HG02885 (cell line): ENCODE results near the gene RBM33.
"Not testable (repeated sequence)": the region's sequence is repeated elsewhere in the genome, so short reads cannot be mapped to it uniquely, and the experiment has no call there.

Experiments
- ATAC-seq: cut with Tn5 transposase; IDR thresholded peaks from one replicate; pipeline ENCODE4 v1.9.1; 2021; ENCODE audit warnings: mild to moderate bottlenecking; ENCODE audit not compliant: unreplicated experiment, poor library complexity

Gene RBM33, protein sequence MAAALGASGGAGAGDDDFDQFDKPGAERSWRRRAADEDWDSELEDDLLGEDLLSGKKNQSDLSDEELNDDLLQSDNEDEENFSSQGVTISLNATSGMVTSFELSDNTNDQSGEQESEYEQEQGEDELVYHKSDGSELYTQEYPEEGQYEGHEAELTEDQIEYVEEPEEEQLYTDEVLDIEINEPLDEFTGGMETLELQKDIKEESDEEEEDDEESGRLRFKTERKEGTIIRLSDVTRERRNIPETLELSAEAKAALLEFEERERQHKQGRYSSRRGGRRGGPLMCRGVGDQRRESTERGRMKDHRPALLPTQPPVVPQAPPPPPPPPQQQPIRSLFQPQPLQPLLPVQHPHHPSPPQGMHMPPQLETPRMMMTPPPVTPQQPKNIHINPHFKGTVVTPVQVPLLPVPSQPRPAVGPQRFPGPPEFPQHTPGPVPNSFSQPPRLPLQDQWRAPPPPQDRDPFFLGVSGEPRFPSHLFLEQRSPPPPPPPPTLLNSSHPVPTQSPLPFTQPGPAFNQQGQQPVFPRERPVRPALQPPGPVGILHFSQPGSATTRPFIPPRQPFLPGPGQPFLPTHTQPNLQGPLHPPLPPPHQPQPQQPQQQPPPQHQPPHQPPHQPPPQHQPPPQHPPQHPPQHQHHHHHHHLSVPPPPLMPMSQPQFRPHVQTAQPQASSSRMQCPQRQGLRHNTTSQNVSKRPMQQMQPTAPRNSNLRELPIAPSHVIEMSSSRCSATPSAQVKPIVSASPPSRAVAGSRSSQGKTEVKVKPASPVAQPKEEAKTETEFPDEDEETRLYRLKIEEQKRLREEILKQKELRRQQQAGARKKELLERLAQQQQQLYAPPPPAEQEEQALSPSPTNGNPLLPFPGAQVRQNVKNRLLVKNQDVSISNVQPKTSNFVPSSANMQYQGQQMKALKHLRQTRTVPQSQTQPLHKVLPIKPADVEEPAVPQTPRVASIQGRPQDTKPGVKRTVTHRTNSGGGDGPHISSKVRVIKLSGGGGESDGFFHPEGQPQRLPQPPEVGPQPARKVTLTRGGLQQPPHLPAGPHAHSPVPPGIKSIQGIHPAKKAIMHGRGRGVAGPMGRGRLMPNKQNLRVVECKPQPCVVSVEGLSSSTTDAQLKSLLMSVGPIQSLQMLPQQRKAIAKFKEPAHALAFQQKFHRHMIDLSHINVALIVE

DNA sequence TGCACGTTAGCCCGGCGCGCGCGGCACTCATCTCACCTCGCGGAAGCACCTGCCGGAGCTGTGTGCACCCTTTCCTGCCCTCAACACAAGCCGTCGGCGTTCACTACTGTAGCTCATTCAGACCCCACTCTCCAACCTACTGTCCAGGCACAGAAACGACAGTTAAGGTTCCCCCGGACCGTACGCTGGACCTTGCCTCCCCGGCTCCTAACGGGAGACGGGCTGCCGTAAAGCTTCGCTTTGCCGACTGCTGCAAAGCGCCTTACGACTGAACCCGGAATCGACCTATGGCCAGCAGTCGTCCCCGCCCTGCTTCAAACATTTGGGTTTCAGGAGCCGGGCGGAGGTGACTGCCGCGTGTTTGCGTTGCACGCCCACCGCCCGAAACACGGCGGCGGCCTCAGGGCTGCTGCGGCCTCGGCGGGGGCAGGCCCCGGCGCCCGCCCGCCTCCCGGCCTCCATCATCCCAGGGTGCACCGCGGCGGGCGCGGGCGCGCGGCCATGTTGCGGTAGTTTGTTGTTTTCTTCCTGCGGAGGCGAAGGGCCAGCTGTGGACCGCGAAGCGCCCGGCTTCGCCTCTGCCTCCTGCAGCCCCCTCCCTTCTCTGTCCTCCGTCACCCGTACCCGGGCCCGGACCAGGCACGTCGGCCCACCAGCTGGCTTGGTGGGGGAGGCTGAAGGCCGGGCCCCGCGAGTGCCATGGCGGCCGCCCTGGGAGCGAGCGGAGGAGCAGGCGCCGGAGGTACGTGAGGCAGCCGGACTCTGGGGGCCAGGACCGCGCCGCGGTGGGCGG is at the start of gene RBM33:
Gene RBM33, plus strand, starts transcription at position 484 of the 793 bp plus-strand sequence. Its CDS starts 216 bp downstream, at position 700.
- ATAC-seq: peak; percentile 83

DNA sequence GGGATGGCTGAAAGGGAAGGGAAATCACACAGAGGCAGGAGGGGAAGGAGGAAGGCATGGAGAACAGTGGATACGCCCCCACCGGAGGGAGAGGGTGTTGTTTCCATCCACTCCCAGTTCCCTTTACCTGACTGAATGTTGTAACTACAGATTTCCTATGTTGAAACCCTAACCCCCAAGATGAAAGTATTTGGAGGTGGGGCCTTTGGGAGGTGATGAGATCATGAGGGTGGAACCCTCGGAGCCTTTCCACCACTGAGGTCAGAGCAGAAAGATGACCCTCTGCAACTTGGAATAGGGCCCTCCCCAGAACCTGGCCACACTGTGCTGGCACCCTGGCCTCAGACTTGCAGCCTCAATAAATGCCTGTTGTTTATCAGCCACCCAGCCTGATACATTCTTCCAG is 49.5 kb upstream of the RBM33 start:
- no peak for ATAC-seq

DNA sequence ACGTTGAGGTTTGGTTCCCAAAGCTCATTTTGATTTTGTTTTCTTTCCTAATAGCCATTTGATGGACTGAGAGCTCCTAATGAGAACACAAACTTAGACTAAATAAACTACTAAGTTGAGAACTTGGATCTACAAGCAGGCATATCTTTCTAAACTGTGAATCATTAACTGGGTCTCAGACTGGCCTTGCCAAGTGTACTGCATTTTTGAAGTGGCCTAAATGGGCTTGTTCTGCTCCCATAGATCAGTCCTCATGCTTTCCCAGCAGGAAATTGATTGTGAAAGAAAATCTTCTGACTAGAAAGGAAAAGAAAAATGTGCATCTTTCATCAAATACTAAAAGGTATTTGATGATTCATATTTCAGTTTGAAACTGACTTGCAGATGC is 46.7 kb upstream of the RBM33 start:
- no peak for ATAC-seq

DNA sequence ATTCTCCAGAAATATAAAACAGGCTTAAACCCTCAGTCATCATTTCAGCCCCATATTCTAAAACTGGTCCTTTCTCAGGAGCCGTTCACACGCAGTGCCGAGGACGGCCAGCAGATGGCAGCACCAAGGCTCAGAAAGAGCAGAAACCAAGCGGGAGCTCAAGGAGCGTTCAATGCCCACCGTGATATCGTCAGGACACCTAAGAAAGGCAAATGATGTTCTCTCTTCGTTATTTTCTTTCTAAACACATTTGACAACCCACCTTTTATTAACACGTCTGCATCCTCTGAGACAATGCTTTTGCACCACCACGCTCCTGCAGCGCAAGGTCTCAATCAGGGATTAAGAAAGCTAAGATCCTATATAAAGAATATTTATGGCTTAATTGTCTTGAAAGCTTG is 45.7 kb upstream of the RBM33 start:
- peak; percentile 74 for ATAC-seq

DNA sequence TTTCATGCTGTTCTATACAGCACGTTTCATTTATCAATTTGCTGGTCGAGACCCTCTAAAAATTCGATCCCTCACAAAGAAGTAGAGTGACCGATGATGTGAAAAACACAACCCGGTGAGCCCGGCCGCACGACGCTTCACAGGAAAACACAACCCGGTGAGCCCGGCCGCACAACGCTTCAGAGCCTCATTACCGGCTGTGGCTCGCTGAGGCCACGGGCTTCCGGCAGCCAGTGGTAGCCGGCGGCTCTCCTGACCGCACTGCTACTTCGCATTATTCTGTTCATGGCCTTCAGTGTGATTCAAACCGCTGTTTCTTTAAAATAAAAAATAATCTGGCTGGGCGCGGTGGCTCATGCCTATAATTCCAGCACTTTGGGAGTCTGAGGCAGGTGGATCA is 42.3 kb upstream of the RBM33 start:
- ATAC-seq: no peak

DNA sequence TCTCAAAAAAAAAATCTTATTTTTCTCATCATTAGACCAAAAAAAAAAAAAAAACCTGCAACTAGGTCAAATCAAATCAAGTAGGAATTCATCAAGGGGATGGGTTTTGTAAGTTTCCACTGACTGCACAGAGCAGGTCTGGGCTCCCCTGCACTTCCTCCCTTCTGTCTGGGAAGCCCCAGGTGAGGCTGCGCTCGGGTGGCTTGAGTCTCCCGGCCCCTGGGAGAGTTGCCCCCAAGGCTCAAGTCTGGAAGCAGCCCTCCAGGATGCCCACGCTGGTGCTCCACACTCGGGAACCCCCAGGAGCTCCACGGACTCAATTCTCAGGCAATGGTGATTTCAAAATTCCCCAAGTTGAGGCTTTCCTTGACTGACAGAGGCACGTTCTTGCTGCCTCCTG is 41.7 kb upstream of the RBM33 start:
- ATAC-seq: no peak

DNA sequence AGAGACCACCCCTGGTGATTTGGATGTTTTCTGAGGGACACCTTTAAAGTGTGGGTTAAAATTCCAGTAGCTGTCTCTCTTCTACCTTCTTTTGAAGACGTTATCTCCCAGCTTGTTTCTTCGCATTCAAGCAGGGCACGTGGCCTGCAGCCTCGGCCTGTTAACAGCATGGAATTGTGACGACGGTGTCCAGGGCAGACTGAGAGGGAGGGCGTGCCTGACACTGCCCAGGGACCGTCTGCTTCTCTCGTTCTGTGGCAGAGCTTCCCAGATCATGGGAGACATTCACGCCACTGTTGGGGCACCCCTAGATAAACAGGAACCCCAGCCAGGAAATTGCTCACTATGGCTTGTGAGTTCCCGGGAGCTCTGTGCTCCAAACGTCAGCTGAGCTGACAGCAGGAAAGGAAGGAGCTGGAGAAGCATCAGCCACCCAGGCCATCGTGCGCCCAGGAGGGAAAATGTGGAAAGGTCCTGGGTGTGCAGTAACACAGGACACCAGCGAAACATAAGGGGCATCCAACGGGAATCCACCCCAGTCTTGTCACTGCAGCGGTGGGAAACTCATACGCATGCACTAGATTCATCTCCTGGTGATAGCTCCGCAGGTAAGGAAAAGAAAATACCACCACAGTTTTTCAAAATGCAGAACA is 41.1 kb upstream of the RBM33 start:
- no peak for ATAC-seq

DNA sequence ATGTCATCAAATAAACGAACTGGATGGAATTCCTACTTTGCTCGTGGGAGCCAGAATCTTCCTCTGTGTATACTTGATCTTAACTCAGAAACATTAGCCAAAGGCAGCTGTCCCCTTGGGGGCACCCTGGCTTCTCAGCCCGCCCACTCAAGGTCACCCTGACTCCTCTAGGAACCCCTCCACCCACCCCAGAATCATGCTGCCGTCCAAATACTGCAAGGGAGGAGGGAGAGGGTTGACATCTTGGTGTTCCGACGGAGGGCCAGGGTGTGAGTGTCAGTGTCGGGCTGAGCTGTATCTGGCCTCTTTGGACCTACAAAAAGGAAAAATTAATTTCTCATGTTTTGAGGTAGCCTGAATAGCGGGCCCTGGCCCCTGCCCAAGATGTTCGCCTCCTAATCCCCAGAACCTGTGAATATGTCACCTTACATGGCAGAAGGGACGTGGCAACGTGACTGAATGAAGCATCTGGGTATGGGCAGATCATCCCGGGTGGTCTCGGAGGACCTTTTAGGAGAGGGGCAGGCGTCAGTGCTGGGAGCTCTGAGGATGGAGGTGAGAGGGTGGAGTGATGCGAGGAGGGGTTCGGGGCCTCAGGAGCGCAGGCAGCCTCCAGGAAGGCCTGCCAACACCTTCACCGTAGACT is 40.5 kb upstream of the RBM33 start:
- no peak for ATAC-seq

DNA sequence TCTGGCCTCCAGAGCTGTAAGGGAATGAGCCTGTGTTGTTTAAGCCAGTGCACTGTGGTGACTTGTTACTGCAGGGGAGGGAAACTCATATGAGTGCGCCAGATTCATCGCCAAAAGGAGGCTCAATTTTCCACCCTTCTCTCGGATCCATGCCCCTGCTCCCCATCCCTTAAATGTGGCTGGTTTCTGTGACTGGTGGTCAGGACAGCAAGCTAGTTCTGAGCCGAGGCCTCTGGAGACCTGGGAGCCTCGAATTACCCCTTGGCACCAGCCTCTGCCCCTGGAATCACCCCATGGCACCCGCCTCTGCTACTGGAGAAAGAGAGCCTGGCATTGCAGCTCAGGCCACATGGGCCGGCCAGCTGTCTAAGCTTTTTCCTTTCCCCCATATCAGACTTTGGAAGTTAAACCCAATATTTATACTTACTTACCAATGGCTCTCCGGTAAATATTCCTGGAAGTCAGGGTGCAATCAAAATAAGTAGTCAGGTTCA is 39.9 kb upstream of the RBM33 start:
- no peak for ATAC-seq

DNA sequence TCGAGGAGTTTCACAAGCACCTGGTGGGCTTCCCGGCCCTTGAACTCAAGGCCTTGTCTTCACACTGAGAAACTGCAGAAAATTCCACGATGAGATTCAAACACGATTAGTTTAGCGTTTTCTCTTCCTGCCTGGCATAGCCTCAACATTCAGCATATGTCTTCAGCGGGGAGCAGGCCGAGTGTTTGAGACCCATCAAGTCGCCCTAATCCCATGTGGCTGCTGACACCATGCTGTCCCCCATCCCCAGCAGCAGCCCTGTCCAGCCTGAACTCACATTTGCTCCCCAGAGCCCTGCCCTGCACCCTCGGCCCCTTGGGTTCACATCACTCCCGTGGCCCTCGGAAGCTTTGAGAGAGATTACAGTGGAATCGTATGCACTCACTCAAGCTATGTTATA is 35.3 kb upstream of the RBM33 start:
- ATAC-seq: no peak

DNA sequence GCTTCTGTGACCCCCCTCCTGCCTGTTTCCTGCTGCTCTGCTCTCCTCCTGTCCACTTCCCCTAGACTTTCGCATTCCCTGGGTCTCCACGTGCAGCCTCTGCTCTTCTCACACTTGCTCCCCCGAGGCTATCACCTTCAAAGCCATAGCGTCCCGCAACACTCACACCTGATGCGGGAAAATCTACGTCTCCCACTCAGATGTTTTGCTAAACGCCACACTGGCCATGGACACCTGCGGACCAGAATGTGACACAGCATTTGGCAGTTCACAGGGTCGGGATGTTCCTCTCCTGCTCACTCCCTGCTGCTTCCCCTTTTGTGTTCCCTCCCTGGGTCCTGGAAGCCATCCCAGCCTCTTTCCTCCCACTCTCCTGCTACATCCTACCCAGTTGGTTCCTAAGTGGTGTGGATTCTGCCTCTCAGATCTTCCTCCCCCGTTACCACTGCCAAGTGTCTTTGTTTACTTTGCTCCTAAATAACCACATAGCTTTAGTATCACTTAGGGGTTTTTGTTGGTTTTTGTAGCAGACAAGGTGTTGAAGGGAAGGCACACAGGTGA is 33.7 kb upstream of the RBM33 start:
- no peak for ATAC-seq

DNA sequence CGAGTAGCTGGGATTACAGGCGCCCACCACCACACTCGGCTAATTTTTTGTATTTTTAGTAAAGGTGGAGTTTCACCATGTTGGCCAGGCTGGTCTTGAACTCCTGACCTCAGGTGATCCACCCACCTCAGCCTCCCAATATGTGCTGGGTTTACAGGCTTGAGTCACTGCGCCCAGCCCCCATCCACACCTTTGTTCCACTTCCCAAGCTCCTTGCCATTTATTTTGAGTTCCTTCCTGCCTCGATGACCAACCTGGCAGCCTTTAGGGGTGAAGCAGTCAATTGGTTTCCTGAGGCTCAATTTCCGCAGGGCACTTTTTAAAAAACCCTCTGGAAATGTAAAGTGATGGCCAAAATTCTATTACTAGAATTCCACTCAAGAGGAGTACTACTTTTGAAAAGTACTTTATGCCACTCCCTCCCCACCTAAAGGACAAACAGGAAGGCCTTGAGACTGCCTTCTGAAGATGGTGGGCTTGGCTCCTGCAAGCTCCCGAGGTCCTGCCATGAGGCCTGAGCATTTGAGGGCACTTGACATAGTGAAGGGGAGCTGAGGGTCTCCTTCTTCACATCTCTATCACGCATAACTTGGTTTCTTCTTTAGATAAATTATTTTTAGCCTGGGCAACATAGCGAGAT is 32.5 kb upstream of the RBM33 start:
- no peak for ATAC-seq

DNA sequence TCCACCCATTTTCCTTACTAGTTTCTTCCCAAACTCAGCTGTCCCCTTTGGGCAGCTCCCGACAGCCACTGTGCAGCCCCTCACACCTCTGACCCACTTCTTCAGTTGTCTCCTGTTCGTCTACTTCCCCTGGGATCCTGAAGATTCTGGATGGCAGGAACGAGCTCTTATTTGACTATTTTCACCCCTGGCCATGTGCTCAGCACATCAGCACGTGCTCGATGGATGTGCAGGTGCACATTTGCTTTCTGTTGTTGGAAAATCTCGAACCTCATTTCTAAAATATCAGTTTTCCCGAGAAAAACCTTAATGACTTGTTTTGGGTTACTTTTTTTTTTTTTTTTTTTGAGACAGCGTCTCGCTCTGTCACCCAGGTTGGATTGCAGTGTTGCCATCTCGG is 31.8 kb upstream of the RBM33 start:
- ATAC-seq: no peak

DNA sequence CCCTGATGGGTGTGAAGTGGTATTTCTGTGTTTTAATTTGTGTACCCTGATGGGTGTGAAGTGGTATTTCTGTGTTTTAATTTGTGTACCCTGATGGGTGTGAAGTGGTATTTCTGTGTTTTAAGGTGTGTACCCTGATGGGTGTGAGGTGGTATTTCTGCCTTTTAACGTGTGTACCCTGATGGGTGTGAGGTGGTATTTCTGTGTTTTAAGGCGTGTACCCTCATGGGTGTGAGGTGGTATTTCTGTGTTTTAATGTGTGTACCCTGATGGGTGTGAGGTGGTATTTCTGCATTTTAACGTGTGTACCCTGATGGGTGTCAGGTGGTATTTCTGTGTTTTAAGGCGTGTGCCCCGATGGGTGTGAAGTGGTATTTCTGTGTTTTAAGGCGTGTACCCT is 29.4 kb upstream of the RBM33 start:
- ATAC-seq: not testable (repeated sequence)

DNA sequence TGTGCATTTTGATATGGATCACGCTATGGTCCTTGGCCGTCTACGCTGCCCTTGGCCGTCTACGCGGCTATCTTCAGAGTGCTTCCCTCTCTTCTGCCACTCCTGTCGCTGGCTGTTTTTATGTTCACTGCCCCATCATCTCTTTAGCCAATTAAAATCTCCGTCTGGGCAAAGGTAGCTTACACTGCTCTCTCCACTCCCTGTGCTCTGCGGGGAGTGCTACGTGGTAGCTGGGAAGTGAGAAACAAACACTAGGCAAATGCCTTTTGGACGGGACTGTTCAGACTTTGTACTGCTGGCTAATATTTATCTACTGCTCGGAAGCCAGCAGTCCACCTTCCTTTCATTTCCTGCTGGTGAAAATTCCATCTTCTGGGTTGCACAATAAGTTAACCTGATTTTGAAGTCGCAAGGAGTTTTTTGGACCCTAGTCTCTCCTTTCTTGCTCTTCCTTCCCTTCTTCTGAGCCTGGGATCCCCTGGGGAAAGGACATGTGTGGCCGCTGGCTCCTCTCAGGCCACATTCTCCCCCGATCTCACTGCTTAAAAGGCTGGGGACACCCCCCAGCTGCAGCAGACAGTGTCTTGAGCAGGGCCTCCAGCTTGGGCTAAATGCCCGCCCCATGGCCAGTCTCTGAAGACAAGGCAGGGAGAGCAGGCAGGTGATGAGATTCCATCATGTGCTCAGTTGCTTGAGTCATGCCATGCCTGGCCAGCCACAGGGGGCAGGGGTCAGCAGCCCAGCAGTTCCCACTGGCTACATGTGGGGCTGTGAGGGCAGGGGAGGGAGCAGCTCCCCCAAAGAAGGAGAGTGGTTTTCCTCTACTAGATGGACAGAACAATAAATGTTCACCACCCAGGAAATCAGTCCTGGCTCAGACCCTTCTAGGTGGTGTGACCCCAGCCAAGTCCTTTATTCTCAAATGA is 25.5 kb upstream of the RBM33 start:
- no peak for ATAC-seq

DNA sequence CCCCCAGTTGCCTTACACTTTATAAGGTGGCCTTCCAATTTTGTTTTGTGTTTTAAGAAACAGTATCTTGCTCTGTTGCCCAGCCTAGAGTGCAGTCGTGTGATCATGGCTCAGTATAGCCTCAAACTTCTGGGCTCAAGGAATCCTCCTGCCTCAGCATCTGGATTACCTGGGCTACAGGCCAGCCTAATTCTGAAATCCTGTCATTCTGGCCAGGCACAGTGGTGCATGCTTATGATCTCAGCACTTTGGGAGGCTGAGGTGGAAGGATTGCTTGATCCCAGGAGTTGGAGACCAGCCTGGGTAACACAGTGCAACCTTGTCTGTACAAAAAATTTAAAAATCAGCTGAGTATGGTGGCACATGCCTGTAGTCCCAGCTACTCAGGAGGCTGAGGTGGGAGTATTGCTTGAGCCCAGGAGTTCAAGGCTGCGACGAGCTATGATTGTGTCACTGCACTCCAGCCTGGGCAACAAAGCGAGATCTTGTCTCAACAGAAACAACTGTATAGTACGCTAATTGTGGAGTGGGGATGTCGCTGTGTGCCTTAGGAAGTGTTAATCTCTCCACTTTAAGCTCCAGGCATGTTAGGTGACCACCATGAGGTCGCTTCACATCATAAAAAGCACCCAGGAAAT is 24.7 kb upstream of the RBM33 start:
- ATAC-seq: no peak

DNA sequence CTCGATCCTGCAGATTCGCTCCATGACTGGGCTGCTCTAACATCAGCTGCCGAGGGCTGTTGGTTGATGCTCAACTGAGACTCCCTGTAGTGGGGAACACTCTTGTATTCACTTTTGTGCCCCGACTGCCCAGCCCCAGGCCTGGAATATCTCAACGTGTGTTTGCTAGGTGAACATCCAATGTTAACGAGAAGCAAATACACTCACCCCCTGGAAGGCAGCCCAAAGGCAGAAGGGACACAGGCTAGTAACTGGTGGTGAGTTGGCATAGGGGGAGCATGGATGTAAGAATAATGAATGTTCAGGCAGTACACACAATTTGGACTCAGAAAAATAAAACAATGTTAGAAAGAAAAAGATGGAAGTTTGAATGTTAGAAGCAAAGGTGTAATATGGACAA is 24.0 kb upstream of the RBM33 start:
- ATAC-seq: no peak
